Dermis lymphatic vessel endothelial cell (primary cell): ENCODE data around the gene HCFC1. TPM values are rescaled to one million over a fixed set of nuclear protein-coding genes. Genes with fewer than 3 reads are reported as not detected.

Experiments used
- total RNA-seq: library from RNA; depleted of rRNA; stranded (reverse); fragments of >200 nt; gene quantifications from 2 replicates; pipeline ENCODE4 v1.2.1, GENCODE V29; 2014

The HCFC1 gene
- 10.7 and 11.0 TPM in 2 replicates for total RNA-seq

DNA sequence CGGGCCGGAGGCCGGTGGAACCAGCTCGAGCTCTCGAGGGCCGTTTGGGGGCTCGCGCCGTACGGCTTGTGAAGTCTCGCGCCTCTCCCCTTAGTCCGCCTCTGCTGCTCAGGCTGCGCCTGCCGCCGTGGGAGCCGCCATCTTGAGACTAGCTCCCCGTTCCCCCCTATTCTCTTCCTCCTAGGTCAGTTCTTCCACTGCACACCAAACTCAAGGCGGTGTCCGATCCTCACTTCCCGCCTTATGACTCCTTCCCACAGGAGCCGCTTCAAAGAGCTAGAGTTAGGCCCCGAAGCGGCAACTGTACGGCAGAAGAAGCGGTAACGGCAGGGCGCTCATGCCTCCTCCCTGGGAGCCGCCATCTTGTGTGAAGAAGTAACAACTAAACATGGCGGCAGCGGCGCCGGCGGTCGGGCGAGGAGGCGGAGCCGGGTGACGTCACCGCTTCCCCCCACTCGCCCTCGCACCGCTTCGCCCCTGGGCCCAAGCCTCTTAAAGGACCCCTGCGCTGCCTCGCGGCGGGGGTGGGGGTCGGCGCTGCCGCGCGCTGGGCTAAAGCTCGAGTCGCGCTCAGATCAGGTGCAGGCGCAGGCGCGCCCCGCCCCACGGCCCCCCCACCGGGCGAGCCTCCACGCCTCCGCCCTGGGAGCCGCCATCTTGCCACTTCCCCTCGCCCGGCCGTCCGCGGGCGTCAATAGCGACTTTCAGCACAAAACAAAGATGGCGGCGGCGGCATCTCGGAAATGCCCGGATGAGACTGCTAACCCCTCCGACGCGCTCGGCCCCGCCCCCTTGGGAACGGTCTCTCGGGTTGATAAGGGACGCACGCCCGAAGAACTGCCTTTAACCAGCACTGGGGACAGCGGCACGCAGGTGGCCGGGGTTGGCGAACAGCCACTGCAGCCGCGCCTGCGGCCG lies at the start of gene HCFC1:
TSS of gene HCFC1 (minus strand) at position 369 of the 918 bp plus-strand sequence. CDS start 978 bp downstream, outside the sequence.

DNA sequence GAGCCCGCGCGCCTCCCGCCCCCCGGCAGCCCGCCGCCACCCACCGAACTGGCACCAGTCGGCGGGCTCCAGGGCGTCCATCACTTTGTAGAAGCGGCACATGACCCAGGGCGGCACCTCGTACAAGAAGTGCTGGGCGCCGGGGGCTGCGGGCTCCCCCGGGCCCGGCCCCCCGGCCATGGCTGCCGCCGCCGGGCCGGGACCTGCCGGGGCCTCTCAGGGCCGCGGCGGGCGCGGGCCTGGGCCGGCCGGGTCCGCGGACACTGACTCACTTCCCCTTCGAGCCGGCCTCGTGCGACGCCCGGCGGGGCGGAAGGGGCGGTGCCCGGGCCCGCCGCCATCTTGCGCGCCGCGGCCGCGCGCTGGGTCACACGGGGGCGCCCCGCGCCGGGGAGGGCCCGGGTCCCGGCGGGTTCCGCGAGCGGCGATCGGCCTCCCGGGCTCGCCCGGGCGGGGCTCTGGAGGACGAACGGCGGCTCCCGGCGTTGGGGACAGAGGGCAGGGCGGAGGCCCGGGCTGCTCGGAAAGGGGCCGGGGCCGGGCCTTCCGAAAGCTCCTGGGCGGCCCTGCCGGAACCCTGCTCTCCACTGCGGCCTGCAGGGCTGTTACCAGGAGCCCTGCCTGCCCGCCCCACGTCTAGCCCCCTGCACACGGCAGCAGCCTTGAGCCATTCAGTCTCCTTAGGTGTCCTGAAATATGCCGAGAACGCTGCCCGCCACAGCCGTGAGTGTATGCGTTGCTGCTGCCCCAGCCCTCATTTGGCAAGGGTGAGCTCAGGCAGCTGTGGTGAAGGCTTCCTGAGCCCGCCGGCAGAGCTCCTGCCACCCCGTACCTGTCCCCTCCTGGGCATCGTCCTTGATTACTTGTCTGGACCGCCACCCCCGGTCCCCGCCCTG lies 48.3 kb upstream of the HCFC1 start, which contains the start of gene IRAK1:
TSS of gene IRAK1 (minus strand) at position 270 of the 896 bp plus-strand sequence. CDS start at position 180, 90 bp downstream.

DNA sequence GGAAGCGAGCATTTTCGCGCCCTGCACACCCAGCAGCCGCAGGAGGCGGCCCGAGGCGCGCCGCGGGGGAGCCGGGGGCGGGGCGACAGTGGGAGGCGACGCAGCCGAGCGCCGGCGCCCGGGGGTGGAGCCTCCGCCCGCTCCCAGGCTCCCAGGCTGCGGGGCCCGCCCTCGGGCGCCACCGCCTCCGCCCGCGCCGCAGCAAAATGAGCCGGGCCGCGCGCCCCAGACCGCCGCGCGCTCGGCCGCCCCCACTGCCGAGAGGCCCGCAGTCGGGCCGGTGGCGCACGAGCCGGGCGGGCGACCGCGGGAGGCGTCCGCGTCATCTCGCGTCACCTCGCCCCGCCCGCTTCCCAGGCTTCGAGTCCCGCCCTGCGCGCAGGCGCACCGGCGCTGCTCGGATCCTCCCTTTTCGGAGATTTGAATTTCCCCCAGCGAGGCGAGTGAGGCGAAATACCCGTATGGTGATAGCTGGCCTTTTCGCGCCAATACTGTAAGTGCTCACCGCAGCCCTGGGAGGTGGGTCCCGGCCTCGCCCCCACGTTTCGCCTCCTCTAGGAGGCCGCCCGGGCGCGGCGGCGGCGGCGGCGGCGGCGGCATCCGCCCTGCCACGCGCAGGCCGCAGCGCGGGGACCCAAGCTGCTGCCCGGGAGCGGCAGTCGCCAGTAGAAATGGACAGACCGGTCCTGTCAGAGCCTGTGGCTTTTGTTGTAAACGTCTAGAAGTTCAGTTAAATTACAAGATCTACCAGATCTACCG lies 929 bp upstream of the HCFC1 start, which contains the start of gene TMEM187:
TSS of gene TMEM187 (plus strand) at position 387 of the 759 bp plus-strand sequence. CDS start 9,309 bp downstream, outside the sequence.

DNA sequence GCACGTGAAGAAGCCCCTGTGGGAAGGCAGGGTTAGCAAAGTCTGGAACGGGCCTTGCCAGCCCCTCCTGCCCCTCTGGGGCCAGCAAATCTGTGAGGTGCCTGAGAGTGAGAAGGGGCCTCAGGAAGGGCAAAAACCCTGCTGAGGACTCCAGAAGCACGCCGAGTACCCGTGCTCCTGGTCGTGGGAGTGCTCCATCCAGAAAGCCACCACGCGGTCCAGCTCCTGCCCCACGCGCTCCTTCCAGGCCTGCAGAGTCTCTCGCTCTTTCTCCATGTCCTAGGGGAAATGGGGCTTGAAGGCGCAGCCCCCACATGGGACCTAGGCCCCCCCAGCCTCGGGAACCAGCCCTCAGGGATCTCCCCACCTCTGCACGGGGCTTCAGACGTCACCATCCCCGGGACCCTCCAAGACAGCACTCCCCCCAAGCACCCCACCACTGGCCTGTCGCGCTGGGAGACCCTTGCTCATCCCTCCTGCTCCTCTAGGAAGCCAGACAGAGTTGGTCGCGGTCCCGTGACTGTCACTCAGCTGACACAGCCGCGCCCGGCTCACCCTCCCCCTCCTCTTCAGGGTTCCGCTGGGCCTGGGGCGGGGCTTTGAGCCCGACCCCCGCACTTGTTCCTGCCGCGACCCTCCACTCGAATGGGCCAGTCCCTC lies 27.3 kb downstream of the HCFC1 start, which contains the start of gene RENBP:
TSS of gene RENBP (minus strand) at position 504 of the 660 bp plus-strand sequence. CDS start at position 471, 33 bp downstream.

DNA sequence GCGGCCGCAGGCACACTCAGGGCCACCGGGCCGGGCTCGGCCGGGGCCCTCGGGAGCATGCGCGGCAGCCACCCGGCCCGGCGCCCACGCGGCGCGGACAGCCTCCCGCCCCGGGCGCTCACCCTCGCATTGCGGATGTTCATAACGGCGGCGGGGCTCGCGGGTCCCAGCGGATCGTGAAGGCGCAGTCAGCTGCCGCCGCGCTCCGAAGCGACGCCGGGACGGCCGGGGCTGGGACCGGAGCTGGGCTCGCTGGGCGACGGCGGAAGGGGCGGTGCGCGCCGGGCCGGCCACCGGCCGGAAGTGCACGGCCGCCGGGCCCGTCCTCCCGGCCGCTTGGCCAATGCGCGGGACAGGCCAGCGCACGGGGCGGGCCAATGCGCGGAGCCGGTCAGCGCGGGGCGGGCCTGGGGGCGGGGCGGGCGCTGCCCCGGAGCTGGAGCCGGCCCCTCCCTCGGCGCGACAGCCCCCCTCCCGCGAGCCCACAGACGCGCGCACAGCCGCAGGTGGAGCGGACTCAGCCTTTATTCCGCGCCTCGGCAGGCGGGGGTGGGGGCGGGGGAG lies 36.8 kb downstream of the HCFC1 start, which contains the start of gene NAA10:
TSS of gene NAA10 (minus strand) at position 276 of the 564 bp plus-strand sequence. CDS start at position 143, 133 bp downstream.

DNA sequence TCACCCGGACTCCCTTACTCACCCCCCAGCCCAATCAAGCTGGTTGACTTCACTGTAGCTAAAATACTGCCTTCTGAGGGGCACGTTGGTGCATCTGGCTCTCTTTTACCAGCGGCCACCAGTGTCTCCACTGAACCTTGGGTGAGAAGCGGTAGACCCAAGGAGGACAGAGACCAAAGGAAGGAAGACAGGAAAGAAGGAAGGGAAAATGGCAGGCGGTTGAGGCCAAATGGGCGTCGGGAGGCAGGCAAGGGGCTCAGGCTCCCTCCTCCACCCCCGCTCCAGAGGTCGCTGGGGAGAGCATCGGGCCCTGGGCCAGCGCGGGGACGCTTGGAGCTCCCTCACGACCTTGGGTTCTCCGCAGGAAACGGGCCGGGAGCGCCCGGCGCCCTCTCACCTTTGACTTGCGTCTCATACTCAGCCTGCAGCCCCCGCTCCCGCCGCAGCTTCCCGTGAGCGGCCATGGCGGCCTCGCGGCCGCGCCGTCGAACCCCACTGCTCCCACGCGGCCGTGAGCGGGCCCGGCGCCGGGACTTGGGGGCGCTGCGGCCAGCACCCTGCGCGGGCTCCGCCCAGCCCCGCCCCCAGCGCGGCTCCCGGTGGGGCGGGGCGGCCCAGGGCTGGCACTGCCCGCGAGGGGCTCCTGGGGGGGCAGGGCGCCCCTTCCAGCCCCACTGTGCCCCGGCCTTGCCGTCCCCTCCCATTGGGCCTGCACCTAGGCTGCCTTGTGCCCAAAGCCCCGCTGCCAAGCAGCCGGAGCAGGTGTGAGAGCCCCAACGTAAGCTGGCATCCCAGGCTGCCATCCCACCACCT lies 45.7 kb downstream of the HCFC1 start, which contains the start of gene ARHGAP4:
TSS of gene ARHGAP4 (minus strand) at position 526 of the 813 bp plus-strand sequence. CDS start at position 464, 62 bp downstream.

DNA sequence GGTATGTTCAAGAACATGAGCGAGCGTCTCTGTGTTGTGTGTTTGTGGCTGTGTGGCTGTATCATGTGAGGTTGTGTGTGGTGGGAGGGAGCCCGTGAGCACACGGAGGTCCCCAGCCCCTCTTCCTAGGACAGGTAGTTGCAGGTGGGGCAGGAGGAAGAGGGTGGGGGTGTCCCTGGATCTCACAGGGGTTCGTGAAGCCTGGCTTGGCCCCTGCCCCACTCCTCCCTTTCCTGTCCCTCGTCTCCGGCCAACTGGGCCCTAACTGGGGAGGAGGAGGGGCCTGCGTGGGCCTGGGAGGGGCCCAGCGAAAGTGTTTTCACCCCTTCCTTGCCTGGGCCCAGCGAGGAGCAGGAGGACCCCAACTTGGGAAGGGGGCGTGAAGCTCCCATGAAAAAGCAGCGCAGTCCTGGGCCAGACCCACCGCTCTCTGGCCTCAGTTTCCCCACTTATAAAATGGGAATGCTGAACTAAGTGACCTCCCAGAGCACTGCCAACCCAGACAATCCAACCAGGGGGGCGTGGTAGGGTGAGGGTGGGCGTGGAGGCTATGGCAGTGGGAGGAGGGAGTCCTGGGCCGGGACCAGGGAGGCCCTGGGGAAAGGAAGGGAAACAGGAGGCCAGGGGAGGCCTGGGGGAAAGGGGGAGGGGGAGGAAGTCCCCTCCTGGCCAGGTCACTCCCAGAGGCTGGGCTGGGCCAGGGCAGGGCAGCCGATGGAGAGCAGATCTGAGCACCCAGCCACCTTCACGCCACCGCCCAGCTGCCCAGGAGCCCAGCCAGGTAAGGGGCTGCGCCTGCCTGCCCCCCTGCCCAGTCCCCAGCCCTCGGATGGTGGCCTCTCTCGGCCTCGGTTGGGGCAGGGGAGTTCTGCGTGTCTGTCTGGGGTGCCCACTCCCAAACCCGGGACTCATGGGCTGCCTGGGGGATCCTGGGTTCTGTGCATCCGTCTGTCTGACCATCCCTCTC lies 67.3 kb downstream of the HCFC1 start, which contains the start of gene AVPR2:
TSS of gene AVPR2 (plus strand) at position 683 of the 967 bp plus-strand sequence. CDS start 473 bp downstream, outside the sequence.

Other genes with a start within 250 kb of the HCFC1 start
- gene BCAP31, start 247.4 kb downstream of the HCFC1 start, total RNA-seq = 362 and 467 TPM in 2 replicates
- gene ABCD1, start 247.0 kb downstream of the HCFC1 start, total RNA-seq = 6.0 and 7.7 TPM in 2 replicates
- gene PLXNB3, start 207.6 kb downstream of the HCFC1 start, total RNA-seq = 2.4 and 3.1 TPM in 2 replicates
- gene SRPK3, start 190.8 kb downstream of the HCFC1 start, total RNA-seq = 0.43 and 1.3 TPM in 2 replicates
- gene IDH3G, start 177.4 kb downstream of the HCFC1 start, total RNA-seq = 34.8 and 39.1 TPM in 2 replicates
- gene SSR4, start 177.2 kb downstream of the HCFC1 start, total RNA-seq = 133 and 187 TPM in 2 replicates
- gene PDZD4, start 141.3 kb downstream of the HCFC1 start, total RNA-seq = 0.33 and 0.43 TPM in 2 replicates
- gene L1CAM, start 85.6 kb downstream of the HCFC1 start, total RNA-seq = 0.26 and 1.1 TPM in 2 replicates
- gene AVPR2, start 67.1 kb downstream of the HCFC1 start, total RNA-seq = 2.1 and 3.5 TPM in 2 replicates
- gene ARHGAP4, start 45.6 kb downstream of the HCFC1 start, total RNA-seq = 3.7 and 4.8 TPM in 2 replicates
- 37.6 and 48.4 TPM in 2 replicates for gene NAA10, start 36.8 kb downstream of the HCFC1 start, total RNA-seq
- 29.9 and 44.2 TPM in 2 replicates for gene RENBP, start 27.2 kb downstream of the HCFC1 start, total RNA-seq
- 6.4 TPM in 2 replicates for gene TMEM187, start 936 bp upstream of the HCFC1 start, total RNA-seq
- gene IRAK1, start 48.1 kb upstream of the HCFC1 start, total RNA-seq = 40.0 and 54.2 TPM in 2 replicates
- 18.0 and 20.3 TPM in 2 replicates for gene MECP2, start 125.9 kb upstream of the HCFC1 start, total RNA-seq
- 0.43 TPM in 1 of 2 replicates, not detected in the other for gene OPN1LW, start 172.4 kb upstream of the HCFC1 start, total RNA-seq
- 0.17 and 0.43 TPM in 2 replicates for gene OPN1MW, start 210.8 kb upstream of the HCFC1 start, total RNA-seq
- not detected in 2 replicates for gene OPN1MW2, start 247.9 kb upstream of the HCFC1 start, total RNA-seq